ENCODE data around the gene MACROH2A1. TPM values are rescaled to one million over a fixed set of nuclear protein-coding genes. Genes with fewer than 3 reads are reported as not detected.
A peak's percentile ranks its signal among the peaks of the same experiment; 100 is the strongest.

The MACROH2A1 gene
- total and polyA plus RNA-seq, 2 of the 4 experiments (the other 2 are of a cell fraction) = 122 to 126 TPM

DNA sequence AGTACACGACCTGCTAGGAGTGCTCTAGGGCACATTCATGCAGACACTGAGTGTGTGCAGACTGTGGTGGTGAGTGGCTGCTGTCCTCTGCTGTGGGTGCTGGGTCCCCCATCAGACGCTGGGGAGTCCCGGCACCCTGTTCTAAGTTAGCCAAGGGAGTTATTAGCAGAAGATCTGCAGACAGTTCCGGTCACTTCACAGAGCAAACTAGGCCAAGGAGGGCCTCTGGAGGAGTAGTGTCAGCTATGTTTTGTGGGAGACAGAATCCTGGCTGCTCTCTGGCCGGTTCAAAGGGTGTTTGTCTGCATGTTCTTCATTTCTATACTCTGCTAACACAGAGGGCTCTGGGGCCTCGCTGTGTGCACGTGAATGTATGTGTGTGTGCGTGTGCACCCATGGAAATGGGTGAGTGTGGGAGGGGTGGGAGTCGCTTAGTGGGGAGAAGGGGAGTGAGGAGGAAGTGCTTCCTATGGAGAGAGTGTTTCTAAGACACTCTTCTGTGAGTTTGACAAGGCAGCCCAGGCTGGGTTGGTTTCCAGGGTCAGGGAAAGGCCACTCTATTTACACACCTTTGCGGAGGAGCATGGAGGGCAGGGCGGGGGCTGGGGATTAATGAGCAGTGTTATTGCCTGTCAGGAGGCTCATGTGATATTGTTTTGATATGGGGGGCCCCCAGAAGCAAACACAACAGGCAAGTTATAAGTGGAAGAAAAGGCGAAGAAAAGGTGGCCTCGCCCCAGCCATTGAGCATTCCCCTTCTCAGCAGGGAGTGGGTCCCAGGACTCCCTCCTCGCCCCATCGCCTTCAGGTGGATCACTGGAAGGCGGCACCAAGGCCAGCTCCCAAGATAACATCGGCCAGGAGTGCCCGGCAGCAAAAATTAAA is 68.9 kb downstream of the MACROH2A1 start:
- WGBS, 2 experiments (ENCODE audit: extremely low coverage in 2 of 2, insufficient read length in 1 of 2) = 82% methylated on average over 5 of the region's 18 CpGs; no CpG with 5 or more reads in 1 of the 2 experiments

More for the DNA sequence above, 68.9 kb downstream of the MACROH2A1 start:
- Histone ChIP-seq H3K9me3 (ENCODE audit: control insufficient read depth, insufficient read depth, low read length) (no peaks in the 10 kb centered on the region), H2BK5ac (ENCODE audit: low read depth, low read length, poor library complexity, severe bottlenecking) (no peak overlapping the region), H4K91ac (ENCODE audit: insufficient read depth, low read depth, low read length) (peak overlapping the region; percentile 19; the same call in 1 of the 2 replicates), H4K5ac (ENCODE audit: low read depth, low read length) (no peak overlapping the region), H3K9ac (ENCODE audit: low read depth, low read length) (no peak overlapping the region), H3K27ac (ENCODE audit: insufficient read depth, low read length) (no peak overlapping the region), H2AFZ (replicated peaks; ENCODE audit: low read length, poor library complexity) (no peak overlapping the region), H3K4ac (ENCODE audit: low read depth, low read length) (peak overlapping the region; percentile 67), H4K8ac (ENCODE audit: low read depth in 2 of 2, low read length in 2 of 2) (peak overlapping the region; percentile 9 to 48; a peak in 1 of 4 replicates), H3K56ac (ENCODE audit: extremely low read depth, insufficient read depth, low read length) (no peak overlapping the region), H2AK9ac (replicated peaks; ENCODE audit: low read depth, low read length, poor library complexity) (no peak overlapping the region), H3K27me3 (ENCODE audit: control insufficient read depth, insufficient read depth, low read length) (no peaks in the 10 kb centered on the region), H3K4me3 (ENCODE audit: insufficient read depth, low read depth, low read length) (no peak overlapping the region), H3K4me2 (ENCODE audit: low read depth, low read length) (no peak overlapping the region), H2BK20ac (ENCODE audit: low read depth, low read length) (peak overlapping the region; percentile 18; the same call in 1 of the 2 replicates), H3K14ac (replicated peaks; ENCODE audit: low read depth, low read length) (peak overlapping the region; percentile 49; the same call in 1 of the 2 replicates), H3K23ac (ENCODE audit: low read depth, low read length) (no peak overlapping the region), H3K18ac (ENCODE audit: low read depth, low read length) (no peak overlapping the region), H3K9me1 (ENCODE audit: insufficient read depth, low read length) (peaks cover 13% of the 10 kb centered on the region), H2BK15ac (ENCODE audit: low read depth, low read length) (peak overlapping the region; percentile 55; the same call in 1 of the 3 replicates), H3K79me1 (ENCODE audit: low read depth in 1 of 2, low read length in 2 of 2) (peaks cover 0 to 23% of the 10 kb centered on the region in 2 experiments; a peak in 3 of 4 replicates), H3K4me1 (ENCODE audit: control insufficient read depth, insufficient read depth, low read length) (peaks cover 20% of the 10 kb centered on the region), H3K36me3 (ENCODE audit: control insufficient read depth, insufficient read depth, low read length) (peaks cover 6% of the 10 kb centered on the region; the same call in 1 of the 2 replicates), H4K20me1 (ENCODE audit: insufficient read depth, low read length) (no peaks in the 10 kb centered on the region), H2BK120ac (ENCODE audit: low read depth, low read length) (peak overlapping the region; percentile 63; the same call in 1 of the 2 replicates), H2AK5ac (ENCODE audit: low read depth, low read length) (peak overlapping the region; percentile 88; the same call in 1 of the 2 replicates)
- no peak for TF ChIP-seq CTCF (conservative IDR thresholded peaks at IDR 0.05; ENCODE audit: low read depth, low read length)
- no peak for TF ChIP-seq CEBPB (IDR thresholded peaks at IDR 0.05; ENCODE audit: low read depth, low read length)
- no peak for TF ChIP-seq RCOR1 (IDR thresholded peaks at IDR 0.05; ENCODE audit: insufficient replicate concordance, low read length)
- no peak for TF ChIP-seq SMC3 (IDR thresholded peaks at IDR 0.05; ENCODE audit: low read depth, low read length)
- TF ChIP-seq MAZ (IDR thresholded peaks at IDR 0.05; ENCODE audit: borderline replicate concordance, low read depth, low read length) = no peak
- no peak for TF ChIP-seq RFX5 (IDR thresholded peaks at IDR 0.05; ENCODE audit: low read depth, low read length)
- TF ChIP-seq POLR2A (IDR thresholded peaks at IDR 0.05; ENCODE audit: low read depth, low read length) = no peak
- TF ChIP-seq FOS (IDR thresholded peaks at IDR 0.05; ENCODE audit: low read depth, low read length) = no peak
- no peak for TF ChIP-seq NFE2L2 (IDR thresholded peaks at IDR 0.05; ENCODE audit: low read depth, low read length)
- TF ChIP-seq, protein P1, sequence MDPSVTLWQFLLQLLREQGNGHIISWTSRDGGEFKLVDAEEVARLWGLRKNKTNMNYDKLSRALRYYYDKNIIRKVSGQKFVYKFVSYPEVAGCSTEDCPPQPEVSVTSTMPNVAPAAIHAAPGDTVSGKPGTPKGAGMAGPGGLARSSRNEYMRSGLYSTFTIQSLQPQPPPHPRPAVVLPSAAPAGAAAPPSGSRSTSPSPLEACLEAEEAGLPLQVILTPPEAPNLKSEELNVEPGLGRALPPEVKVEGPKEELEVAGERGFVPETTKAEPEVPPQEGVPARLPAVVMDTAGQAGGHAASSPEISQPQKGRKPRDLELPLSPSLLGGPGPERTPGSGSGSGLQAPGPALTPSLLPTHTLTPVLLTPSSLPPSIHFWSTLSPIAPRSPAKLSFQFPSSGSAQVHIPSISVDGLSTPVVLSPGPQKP (IDR thresholded peaks at IDR 0.05; ENCODE audit: borderline replicate concordance, low read depth, low read length) = no peak
- TF ChIP-seq MAFK (IDR thresholded peaks at IDR 0.05; ENCODE audit: low read depth, low read length) = no peak
- TF ChIP-seq RAD21 (IDR thresholded peaks at IDR 0.05; ENCODE audit: low read length) = no peak
- no peak for TF ChIP-seq MXI1 (IDR thresholded peaks at IDR 0.05; ENCODE audit: borderline replicate concordance, low read depth, low read length)
- no peak for TF ChIP-seq BHLHE40 (IDR thresholded peaks at IDR 0.05; ENCODE audit: low read depth, low read length)
- ATAC-seq (ENCODE audit: low read depth) = peak; percentile 18; the same call in 1 of the 2 replicates
- no TSS peak for BruUV-seq (replicated peaks)
- CTCF ChIA-PET = no interaction called here
- POLR2A ChIA-PET (ENCODE audit: unreplicated experiment) = no interaction called here
- intact Hi-C loops (cut with micrococcal nuclease) = loop anchor here (2.0 to 5.0 kb wide), 2 partner anchors 65 to 138 kb away; no protein-coding TSS in a partner anchor
- in situ Hi-C loops (cut with MboI; ENCODE audit: low sequenced_read_pairs) = loop anchor here (5.0 to 10.0 kb wide), 2 partner anchors 133 to 315 kb away; no protein-coding TSS in a partner anchor
- dilution Hi-C loops (cut with HindIII; ENCODE audit: low sequenced_read_pairs, unreplicated experiment) = no loop called here
- no peak for DNase-seq

Data from IMR-90 (cell line).